ENCODE results near the gene IL31RA. TPM values are rescaled to one million over a fixed set of nuclear protein-coding genes. Genes with fewer than 3 reads are reported as not detected.
"Not testable (repeated sequence)": the region's sequence is repeated elsewhere in the genome, so short reads cannot be mapped to it uniquely, and the experiment has no call there.

IL31RA gene
- not detected in 2 replicates for total RNA-seq
- long read RNA-seq = 0 reads

DNA sequence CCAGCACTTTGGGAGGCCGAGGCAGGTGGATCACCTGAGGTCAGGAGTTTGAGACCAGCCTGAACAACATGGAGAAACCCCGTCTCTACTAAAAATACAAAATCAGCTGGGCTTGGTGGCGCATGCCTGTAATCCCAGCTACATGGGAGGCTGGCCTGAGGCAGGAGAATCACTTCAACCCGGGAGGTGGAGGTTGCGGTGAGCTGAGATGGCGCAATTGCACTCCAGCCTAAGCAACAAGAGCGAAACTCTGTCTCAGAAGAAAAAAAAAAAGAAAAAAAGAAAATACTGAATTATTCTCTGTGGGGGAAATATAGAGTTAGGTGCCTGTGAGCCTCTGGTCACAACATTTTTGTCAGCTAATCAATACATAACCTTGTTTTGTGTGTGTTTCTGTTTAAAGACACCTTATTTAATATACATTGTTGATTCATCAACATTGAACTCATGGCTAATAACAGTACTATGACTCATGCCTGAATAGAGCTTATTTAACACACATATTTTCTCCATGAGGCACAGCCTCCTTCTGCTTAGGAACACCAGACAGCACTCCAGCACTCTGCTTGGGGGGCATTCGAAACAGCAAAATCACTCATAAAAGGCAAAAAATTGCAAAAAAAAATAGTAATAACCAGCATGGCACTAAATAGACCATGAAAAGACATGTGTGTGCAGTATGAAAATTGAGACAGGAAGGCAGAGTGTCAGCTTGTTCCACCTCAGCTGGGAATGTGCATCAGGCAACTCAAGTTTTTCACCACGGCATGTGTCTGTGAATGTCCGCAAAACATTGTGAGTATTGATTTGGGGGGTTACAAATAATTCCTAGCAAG is at the start of gene IL31RA:
TSS of gene IL31RA (plus strand) at position 519 of the 836 bp plus-strand sequence. CDS start at position 733, 214 bp downstream.
- Mint-ChIP-seq H3K36me3 (ENCODE audit: low read depth) (no peaks in the 10 kb centered on the region), H3K4me1 (peaks cover 4% of the 10 kb centered on the region), H3K4me3 (no peak within 1 kb of the TSS), H3K9me3 (no peaks in the 10 kb centered on the region), H3K27ac (ENCODE audit: unreplicated experiment) (peak within 1 kb of the TSS; percentile 60), H3K27me3 (ENCODE audit: low read depth) (no peaks in the 10 kb centered on the region)
- no peak for DNase-seq (ENCODE audit: low read depth, low spot score)
- TF ChIP-seq, protein P1, sequence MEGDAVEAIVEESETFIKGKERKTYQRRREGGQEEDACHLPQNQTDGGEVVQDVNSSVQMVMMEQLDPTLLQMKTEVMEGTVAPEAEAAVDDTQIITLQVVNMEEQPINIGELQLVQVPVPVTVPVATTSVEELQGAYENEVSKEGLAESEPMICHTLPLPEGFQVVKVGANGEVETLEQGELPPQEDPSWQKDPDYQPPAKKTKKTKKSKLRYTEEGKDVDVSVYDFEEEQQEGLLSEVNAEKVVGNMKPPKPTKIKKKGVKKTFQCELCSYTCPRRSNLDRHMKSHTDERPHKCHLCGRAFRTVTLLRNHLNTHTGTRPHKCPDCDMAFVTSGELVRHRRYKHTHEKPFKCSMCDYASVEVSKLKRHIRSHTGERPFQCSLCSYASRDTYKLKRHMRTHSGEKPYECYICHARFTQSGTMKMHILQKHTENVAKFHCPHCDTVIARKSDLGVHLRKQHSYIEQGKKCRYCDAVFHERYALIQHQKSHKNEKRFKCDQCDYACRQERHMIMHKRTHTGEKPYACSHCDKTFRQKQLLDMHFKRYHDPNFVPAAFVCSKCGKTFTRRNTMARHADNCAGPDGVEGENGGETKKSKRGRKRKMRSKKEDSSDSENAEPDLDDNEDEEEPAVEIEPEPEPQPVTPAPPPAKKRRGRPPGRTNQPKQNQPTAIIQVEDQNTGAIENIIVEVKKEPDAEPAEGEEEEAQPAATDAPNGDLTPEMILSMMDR (conservative IDR thresholded peaks at IDR 0.05) = no peak

DNA sequence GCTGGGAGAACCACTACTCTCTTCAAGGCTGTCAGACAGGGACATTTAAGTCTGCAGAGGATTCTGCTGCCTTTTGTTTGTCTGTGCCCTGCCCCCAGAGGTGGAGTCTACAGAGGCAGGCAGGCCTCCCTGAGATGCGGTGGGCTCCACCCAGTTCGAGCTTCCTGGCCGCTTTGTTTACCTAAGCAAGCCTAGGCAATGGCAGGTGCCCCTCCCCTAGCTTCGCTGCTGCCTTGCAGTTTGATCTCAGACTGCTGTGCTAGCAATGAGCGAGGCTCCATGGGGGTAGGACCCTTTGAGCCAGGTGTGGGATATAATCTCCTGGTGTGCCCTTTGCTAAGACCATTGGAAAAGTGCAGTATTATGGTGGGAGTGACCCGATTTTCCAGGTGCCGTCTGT is 42.3 kb upstream of the IL31RA start:
- not testable (repeated sequence) for H3K9me3 Mint-ChIP-seq; H3K4me3 Mint-ChIP-seq; H3K36me3 Mint-ChIP-seq (ENCODE audit: low read depth); H3K27ac Mint-ChIP-seq (ENCODE audit: unreplicated experiment); H3K4me1 Mint-ChIP-seq; H3K27me3 Mint-ChIP-seq (ENCODE audit: low read depth); DNase-seq (ENCODE audit: low read depth, low spot score)

DNA sequence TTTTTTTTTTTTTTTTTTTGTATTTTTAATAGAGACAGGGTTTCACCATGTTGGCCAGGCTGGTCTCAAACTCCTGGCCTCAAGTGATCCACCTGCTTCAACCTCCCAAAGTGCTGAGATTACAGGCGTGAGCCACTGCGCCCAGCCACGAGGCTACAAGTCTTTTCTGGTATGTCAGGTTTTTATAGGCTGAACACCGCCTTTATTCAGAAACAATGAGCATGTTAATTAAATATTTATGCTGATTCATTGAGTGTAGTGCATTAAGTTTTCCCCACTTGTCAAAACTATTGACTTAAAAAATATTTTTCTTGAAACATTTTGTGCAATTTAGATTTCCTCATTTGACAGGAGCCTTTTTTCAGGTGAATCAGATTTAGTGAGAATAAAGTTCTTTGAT is 35.2 kb upstream of the IL31RA start:
- H3K4me1 Mint-ChIP-seq; DNase-seq (ENCODE audit: low read depth, low spot score); H3K4me3 Mint-ChIP-seq; H3K27ac Mint-ChIP-seq (ENCODE audit: unreplicated experiment); H3K36me3 Mint-ChIP-seq (ENCODE audit: low read depth); H3K9me3 Mint-ChIP-seq: not testable (repeated sequence)
- peaks cover 26% of the 10 kb centered on the region for H3K27me3 Mint-ChIP-seq (ENCODE audit: low read depth)

DNA sequence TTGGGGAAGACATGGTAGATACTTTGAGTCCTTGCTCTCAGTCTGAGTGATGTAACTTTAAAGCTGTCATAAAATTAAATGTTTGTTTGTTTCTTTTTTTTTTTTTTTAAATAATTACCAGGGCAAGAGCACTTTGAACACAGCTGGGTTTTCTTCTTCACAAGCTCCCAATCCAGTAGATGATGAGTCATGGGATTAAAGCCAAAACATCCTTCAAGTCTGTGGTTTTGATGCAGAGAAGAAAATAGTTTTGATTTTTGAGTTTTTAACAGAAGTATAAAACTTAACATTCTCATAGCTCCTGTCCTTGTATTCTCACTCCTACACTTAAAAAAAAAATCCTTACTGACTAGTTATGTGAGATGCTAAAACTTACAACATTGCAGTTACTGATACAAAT is 34.8 kb upstream of the IL31RA start:
- H3K9me3 Mint-ChIP-seq = no peaks in the 10 kb centered on the region
- H3K36me3 Mint-ChIP-seq (ENCODE audit: low read depth) = no peaks in the 10 kb centered on the region
- H3K27me3 Mint-ChIP-seq (ENCODE audit: low read depth) = peaks cover 30% of the 10 kb centered on the region
- no peak overlapping the region for H3K27ac Mint-ChIP-seq (ENCODE audit: unreplicated experiment)
- peaks cover 1% of the 10 kb centered on the region for H3K4me1 Mint-ChIP-seq
- TF ChIP-seq, protein P1 (conservative IDR thresholded peaks at IDR 0.05) = no peak
- DNase-seq (ENCODE audit: low read depth, low spot score) = no peak
- no peak overlapping the region for H3K4me3 Mint-ChIP-seq

DNA sequence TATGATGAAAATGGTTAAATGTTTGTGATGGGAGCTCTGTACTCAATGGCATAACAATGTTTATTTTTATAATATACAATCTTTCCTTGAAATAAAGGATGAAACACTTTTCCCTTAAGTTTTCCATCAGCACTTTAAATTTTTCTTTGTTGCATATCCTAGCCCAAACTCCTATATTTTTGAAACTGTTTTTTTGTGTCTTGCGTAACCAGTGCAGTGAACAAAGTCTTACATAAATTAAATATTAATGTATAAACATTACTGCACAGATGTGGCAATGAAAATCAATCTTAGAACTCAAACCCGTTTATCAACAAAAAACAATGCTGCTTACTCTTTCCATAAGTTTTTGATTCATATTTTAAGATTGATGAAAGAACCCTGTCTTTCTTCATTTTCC is 34.1 kb upstream of the IL31RA start:
- no peak overlapping the region for H3K4me3 Mint-ChIP-seq
- no peaks in the 10 kb centered on the region for H3K36me3 Mint-ChIP-seq (ENCODE audit: low read depth)
- H3K9me3 Mint-ChIP-seq = no peaks in the 10 kb centered on the region
- H3K4me1 Mint-ChIP-seq = peaks cover 5% of the 10 kb centered on the region
- TF ChIP-seq, protein P1 (conservative IDR thresholded peaks at IDR 0.05) = no peak
- DNase-seq (ENCODE audit: low read depth, low spot score) = no peak
- H3K27me3 Mint-ChIP-seq (ENCODE audit: low read depth) = peaks cover 35% of the 10 kb centered on the region
- H3K27ac Mint-ChIP-seq (ENCODE audit: unreplicated experiment) = no peak overlapping the region

DNA sequence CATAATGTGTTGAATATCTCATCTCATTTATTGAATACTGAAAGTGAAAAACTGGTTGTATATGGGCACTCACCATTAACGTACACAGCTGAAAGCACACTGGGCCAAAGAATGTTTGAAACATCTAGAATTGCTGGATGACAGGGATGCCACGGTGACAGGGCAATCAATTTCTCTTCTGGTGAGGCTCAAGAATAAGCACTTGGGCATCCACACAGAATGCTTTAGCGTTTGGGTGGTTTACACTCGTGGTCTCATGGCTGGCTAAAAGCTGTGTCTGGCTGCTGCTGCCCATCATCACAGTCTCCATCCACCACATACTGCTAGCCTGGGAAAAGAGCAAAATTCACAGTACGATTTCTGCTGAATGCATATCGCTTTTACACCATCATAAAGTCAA is 30.7 kb upstream of the IL31RA start:
- no peaks in the 10 kb centered on the region for H3K9me3 Mint-ChIP-seq
- peaks cover 65% of the 10 kb centered on the region for H3K27me3 Mint-ChIP-seq (ENCODE audit: low read depth)
- peak overlapping the region; percentile 21 for H3K4me3 Mint-ChIP-seq
- TF ChIP-seq, protein P1 (conservative IDR thresholded peaks at IDR 0.05) = no peak
- no peak for DNase-seq (ENCODE audit: low read depth, low spot score)
- no peaks in the 10 kb centered on the region for H3K36me3 Mint-ChIP-seq (ENCODE audit: low read depth)
- H3K27ac Mint-ChIP-seq (ENCODE audit: unreplicated experiment) = no peak overlapping the region
- H3K4me1 Mint-ChIP-seq = peaks cover 5% of the 10 kb centered on the region

All from neural crest cell (in vitro differentiated cells).